ENCODE measurements around the gene FAM234A.
"Not testable (repeated sequence)": the region's sequence is repeated elsewhere in the genome, so short reads cannot be mapped to it uniquely, and the experiment has no call there.

The FAM234A gene

DNA sequence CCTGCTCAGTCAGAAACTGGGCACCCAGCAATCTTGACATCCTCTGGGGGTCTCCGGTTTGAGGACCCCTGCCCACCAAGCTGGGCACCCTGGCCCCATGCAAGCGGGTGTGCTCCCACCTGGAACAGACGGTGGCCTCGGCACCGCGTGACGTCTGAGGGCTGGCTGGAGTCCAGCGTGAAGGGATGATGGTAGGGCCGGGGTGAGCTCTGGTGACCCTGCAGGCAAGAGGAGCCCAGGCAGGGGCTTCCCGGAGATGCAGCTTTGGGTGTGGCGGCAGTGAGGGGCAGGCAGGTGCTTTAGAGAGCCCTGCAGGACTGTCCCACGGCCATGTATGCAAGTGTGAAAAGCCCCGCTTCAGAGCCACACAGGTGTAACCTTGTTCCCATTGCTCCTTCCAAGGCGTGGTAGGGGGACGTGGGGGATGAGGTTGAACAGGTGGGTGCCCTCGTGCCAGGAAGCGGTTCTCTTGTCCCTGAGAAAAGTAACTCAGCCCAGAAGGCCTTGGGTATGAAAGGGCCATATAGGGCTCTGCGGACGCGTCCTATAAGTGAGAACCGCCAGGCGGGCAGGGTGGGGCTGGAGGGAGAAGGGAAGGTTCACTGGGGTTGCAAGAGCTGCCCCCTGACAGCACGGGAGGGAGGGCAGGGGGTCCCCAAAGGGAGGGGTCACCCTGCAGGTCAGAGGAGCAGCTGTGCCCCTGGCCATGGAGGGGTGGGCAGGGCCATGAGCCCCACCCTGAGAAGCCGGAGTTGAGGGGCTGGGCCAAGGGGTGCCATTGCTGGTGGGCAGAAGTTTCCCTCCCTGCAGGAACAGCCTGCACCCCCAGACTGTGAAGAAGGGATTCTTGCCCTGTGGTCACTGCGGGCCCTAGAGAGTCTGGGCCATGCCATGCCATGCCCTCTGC, 31.9 kb downstream of the FAM234A start:
- no peak for DNase-seq (ENCODE audit: extremely low spot score)
- POLR2A ChIA-PET: no interaction called here
- TF ChIP-seq ELF4 (IDR thresholded peaks at IDR 0.05): no peak
- no peak for TF ChIP-seq FOXA1 (IDR thresholded peaks at IDR 0.05)
- TF ChIP-seq, protein P1, sequence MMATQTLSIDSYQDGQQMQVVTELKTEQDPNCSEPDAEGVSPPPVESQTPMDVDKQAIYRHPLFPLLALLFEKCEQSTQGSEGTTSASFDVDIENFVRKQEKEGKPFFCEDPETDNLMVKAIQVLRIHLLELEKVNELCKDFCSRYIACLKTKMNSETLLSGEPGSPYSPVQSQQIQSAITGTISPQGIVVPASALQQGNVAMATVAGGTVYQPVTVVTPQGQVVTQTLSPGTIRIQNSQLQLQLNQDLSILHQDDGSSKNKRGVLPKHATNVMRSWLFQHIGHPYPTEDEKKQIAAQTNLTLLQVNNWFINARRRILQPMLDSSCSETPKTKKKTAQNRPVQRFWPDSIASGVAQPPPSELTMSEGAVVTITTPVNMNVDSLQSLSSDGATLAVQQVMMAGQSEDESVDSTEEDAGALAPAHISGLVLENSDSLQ (IDR thresholded peaks at IDR 0.05): no peak
- no peak for TF ChIP-seq HDGF (IDR thresholded peaks at IDR 0.05; ENCODE audit: borderline replicate concordance)
- no peak for TF ChIP-seq LEF1 (IDR thresholded peaks at IDR 0.05; ENCODE audit: borderline replicate concordance)
- TF ChIP-seq FOXM1 (IDR thresholded peaks at IDR 0.05; ENCODE audit: borderline replicate concordance): no peak
- no peak for TF ChIP-seq CTBP1 (IDR thresholded peaks at IDR 0.05; ENCODE audit: borderline replicate concordance)
- no peak for TF ChIP-seq ARNT (IDR thresholded peaks at IDR 0.05)
- TF ChIP-seq L3MBTL2 (conservative IDR thresholded peaks at IDR 0.05): no peak
- TF ChIP-seq FOXK2 (IDR thresholded peaks at IDR 0.05): no peak
- no peak for TF ChIP-seq NFRKB (IDR thresholded peaks at IDR 0.05)
- CTCF ChIA-PET: no interaction called here

DNA sequence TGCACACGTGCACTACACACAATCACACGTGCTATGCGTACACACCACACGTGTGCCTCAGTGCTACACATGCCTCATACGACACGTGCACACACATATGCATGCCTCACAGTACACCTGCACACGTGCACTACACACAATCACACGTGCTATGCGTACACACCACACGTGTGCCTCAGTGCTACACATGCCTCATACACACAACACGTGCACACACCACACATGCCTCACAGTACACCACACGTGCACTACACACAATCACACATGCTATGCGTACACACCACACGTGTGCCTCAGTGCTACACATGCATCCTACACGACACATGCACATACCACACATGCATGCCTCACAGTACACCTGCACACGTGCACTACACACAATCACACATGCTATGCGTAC, 32.9 kb downstream of the FAM234A start:
- POLR2A ChIA-PET; DNase-seq (ENCODE audit: extremely low spot score); CTCF ChIA-PET: not testable (repeated sequence)

DNA sequence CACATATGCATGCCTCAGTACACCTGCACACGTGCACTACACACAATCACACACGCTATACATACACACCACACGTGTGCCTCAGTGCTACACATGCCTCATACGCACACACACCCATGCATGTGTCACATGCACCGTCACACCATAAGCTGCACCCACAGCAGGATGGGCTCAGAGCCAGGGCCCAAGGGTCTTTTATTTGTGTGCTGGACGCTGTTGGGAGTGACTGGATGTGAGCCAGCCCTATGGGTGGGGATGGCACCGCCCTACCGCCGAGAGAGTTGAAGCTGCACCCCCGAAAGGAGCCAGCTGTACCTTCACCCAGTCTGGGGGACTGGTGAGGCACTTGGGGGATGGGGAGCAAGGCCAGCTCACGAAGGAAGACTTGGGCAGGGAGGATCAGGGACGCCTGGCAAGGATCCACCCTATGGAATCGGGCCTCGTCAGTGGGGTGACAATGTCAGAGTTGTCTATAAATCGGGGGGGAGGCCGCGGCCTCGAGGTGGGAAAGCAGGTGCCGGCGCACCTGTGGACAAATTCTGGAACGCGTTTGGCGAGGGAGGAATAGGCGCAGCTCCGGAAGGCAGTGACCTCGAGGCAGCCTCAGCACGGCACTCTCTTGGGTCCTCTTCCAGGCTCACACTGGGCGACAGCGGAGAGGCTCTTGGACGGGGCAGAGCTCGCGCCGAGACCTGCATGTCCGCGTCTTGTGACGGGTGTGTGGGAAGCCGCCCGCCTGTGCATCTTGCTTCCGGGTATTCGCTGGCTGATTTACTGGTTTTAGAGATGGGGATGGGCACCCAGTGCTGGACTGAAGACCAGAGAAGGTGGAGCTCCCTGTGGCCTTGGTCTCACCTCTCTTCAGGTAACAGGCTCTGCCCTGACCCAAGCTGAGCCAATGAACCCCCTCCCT, 33.8 kb downstream of the FAM234A start:
- POLR2A ChIA-PET: no interaction called here
- TF ChIP-seq, protein P1 (IDR thresholded peaks at IDR 0.05): no peak
- no peak for TF ChIP-seq BHLHE40 (IDR thresholded peaks at IDR 0.05; ENCODE audit: borderline replicate concordance)
- no peak for TF ChIP-seq L3MBTL2 (conservative IDR thresholded peaks at IDR 0.05)
- TF ChIP-seq CTBP1 (IDR thresholded peaks at IDR 0.05; ENCODE audit: borderline replicate concordance): no peak
- TF ChIP-seq FOXK2 (IDR thresholded peaks at IDR 0.05): no peak
- no peak for TF ChIP-seq ZNF384 (IDR thresholded peaks at IDR 0.05)
- no peak for TF ChIP-seq FOXM1 (IDR thresholded peaks at IDR 0.05; ENCODE audit: borderline replicate concordance)
- no peak for TF ChIP-seq HDGF (IDR thresholded peaks at IDR 0.05; ENCODE audit: borderline replicate concordance)
- no peak for TF ChIP-seq ARNT (IDR thresholded peaks at IDR 0.05)
- no peak for TF ChIP-seq FOXA1 (IDR thresholded peaks at IDR 0.05)
- no peak for TF ChIP-seq TARDBP (IDR thresholded peaks at IDR 0.05)
- TF ChIP-seq ELF4 (IDR thresholded peaks at IDR 0.05): no peak
- TF ChIP-seq SUZ12 (IDR thresholded peaks at IDR 0.05): no peak
- TF ChIP-seq LEF1 (IDR thresholded peaks at IDR 0.05; ENCODE audit: borderline replicate concordance): no peak
- TF ChIP-seq NFRKB (IDR thresholded peaks at IDR 0.05): no peak
- no peak for TF ChIP-seq SP1 (IDR thresholded peaks at IDR 0.05)
- no peak for DNase-seq (ENCODE audit: extremely low spot score)
- CTCF ChIA-PET: no interaction called here

DNA sequence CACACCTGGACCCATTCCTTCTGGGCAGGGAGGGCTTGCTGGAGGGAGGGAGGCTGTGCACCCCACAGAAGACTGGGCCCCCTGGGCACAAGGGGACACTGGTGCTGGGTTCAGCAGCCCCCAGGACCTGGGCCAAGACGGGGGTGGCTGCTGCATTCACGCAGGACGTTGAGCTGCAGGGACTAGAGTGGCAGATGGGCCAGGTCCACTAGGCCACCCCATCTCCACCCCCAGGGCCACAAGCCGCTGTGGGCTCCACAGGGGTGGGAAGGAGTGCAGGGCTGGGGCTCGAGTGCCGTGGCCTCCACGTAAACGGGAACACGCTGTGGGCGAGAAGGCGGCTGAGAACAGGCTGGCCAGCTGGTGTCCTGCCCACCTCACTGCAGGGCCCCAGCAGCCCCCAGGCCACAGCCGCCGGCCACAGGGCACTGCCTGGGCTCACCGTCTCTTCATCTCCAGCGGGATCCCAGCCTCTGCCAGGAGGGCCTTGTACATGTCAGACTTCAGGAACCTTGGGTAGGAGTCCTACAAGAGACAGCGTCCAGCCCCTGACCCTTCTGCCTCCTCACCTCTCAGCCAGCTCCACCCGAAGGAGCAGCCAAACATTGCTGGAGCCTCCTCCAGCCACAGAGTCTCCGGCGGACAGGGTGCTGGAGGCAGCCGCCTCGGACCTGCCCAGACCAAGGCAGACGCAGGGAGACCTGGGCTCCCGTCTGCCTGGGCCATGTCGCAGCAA, 34.6 kb downstream of the FAM234A start:
- TF ChIP-seq, protein P1 (IDR thresholded peaks at IDR 0.05): no peak
- TF ChIP-seq FOXK2 (IDR thresholded peaks at IDR 0.05) (no peak), ARNT (IDR thresholded peaks at IDR 0.05) (no peak), FOXA1 (IDR thresholded peaks at IDR 0.05) (no peak), BHLHE40 (IDR thresholded peaks at IDR 0.05; ENCODE audit: borderline replicate concordance) (no peak), TARDBP (IDR thresholded peaks at IDR 0.05) (no peak), LEF1 (IDR thresholded peaks at IDR 0.05; ENCODE audit: borderline replicate concordance) (no peak), NFRKB (IDR thresholded peaks at IDR 0.05) (no peak), SP1 (IDR thresholded peaks at IDR 0.05) (no peak), HDGF (IDR thresholded peaks at IDR 0.05; ENCODE audit: borderline replicate concordance) (no peak), ZNF384 (IDR thresholded peaks at IDR 0.05) (no peak), ELF4 (IDR thresholded peaks at IDR 0.05) (no peak), L3MBTL2 (conservative IDR thresholded peaks at IDR 0.05) (no peak), FOXM1 (IDR thresholded peaks at IDR 0.05; ENCODE audit: borderline replicate concordance) (no peak), SUZ12 (IDR thresholded peaks at IDR 0.05) (no peak), CTBP1 (IDR thresholded peaks at IDR 0.05; ENCODE audit: borderline replicate concordance) (no peak)
- no peak for DNase-seq (ENCODE audit: extremely low spot score)
- CTCF ChIA-PET: interaction anchor here (0.6 kb wide), 1 partner anchor 28 kb away, joined by 4 read pairs; no protein-coding TSS in a partner anchor
- POLR2A ChIA-PET: no interaction called here
